ENCODE results near the gene FBXL7.

FBXL7 gene

GRCh38 chr5:15611008-15611407, 111.0 kb downstream of the FBXL7 start:
- TF ChIP-seq TEAD4 (IDR thresholded peaks at IDR 0.05): no peak
- TF ChIP-seq ZBTB7A (IDR thresholded peaks at IDR 0.05; ENCODE audit: low read depth): no peak
- TF ChIP-seq TAF1 (IDR thresholded peaks at IDR 0.05; ENCODE audit: low read depth): no peak
- TF ChIP-seq, protein P1, sequence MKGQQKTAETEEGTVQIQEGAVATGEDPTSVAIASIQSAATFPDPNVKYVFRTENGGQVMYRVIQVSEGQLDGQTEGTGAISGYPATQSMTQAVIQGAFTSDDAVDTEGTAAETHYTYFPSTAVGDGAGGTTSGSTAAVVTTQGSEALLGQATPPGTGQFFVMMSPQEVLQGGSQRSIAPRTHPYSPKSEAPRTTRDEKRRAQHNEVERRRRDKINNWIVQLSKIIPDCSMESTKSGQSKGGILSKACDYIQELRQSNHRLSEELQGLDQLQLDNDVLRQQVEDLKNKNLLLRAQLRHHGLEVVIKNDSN (IDR thresholded peaks at IDR 0.05): no peak
- no peak for TF ChIP-seq FOXM1 (IDR thresholded peaks at IDR 0.05; ENCODE audit: borderline replicate concordance, low read depth)
- TF ChIP-seq YY1 (IDR thresholded peaks at IDR 0.05; ENCODE audit: low read depth): no peak
- TF ChIP-seq EP300 (IDR thresholded peaks at IDR 0.05; ENCODE audit: borderline replicate concordance): no peak
- no peak for TF ChIP-seq TCF12 (IDR thresholded peaks at IDR 0.05; ENCODE audit: low read depth)
- no peak for TF ChIP-seq NFIC (IDR thresholded peaks at IDR 0.05)
- TF ChIP-seq, protein P2, sequence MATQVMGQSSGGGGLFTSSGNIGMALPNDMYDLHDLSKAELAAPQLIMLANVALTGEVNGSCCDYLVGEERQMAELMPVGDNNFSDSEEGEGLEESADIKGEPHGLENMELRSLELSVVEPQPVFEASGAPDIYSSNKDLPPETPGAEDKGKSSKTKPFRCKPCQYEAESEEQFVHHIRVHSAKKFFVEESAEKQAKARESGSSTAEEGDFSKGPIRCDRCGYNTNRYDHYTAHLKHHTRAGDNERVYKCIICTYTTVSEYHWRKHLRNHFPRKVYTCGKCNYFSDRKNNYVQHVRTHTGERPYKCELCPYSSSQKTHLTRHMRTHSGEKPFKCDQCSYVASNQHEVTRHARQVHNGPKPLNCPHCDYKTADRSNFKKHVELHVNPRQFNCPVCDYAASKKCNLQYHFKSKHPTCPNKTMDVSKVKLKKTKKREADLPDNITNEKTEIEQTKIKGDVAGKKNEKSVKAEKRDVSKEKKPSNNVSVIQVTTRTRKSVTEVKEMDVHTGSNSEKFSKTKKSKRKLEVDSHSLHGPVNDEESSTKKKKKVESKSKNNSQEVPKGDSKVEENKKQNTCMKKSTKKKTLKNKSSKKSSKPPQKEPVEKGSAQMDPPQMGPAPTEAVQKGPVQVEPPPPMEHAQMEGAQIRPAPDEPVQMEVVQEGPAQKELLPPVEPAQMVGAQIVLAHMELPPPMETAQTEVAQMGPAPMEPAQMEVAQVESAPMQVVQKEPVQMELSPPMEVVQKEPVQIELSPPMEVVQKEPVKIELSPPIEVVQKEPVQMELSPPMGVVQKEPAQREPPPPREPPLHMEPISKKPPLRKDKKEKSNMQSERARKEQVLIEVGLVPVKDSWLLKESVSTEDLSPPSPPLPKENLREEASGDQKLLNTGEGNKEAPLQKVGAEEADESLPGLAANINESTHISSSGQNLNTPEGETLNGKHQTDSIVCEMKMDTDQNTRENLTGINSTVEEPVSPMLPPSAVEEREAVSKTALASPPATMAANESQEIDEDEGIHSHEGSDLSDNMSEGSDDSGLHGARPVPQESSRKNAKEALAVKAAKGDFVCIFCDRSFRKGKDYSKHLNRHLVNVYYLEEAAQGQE (IDR thresholded peaks at IDR 0.05; ENCODE audit: low read depth): no peak

GRCh38 chr5:15612915-15613635, 113.1 kb downstream of the FBXL7 start:
- TF ChIP-seq TAF1 (IDR thresholded peaks at IDR 0.05; ENCODE audit: low read depth) (no peak), EGR1 (IDR thresholded peaks at IDR 0.05) (no peak), EP300 (IDR thresholded peaks at IDR 0.05; ENCODE audit: borderline replicate concordance) (no peak), ZBTB7A (IDR thresholded peaks at IDR 0.05; ENCODE audit: low read depth) (no peak), CEBPB (IDR thresholded peaks at IDR 0.05) (no peak)
- TF ChIP-seq, protein P2 (IDR thresholded peaks at IDR 0.05; ENCODE audit: low read depth): no peak

DNA sequence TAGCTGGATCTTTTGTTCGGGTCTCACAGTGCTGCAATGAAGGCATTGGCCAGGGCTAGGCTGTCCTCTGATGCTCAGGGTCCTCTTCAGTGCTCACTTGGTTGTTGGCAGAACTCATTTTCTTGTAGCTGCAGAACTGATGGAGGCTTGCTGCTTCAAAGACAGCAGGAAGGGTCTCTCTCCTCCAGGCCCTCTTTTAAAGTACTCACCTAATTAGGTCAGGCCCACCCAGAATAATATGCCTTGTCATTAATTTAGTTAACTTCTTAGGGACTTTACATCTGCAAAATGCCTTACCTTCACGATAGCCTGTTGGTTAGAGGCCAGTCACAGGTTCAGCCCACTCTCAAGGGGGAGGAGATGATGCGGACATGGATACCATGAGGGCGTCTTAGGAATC, 114.7 kb downstream of the FBXL7 start:
- TF ChIP-seq EGR1 (IDR thresholded peaks at IDR 0.05) (no peak), RAD21 (IDR thresholded peaks at IDR 0.05; ENCODE audit: low read depth) (no peak), TCF12 (IDR thresholded peaks at IDR 0.05; ENCODE audit: low read depth) (no peak), ZBTB7A (IDR thresholded peaks at IDR 0.05; ENCODE audit: low read depth) (no peak), CREB1 (IDR thresholded peaks at IDR 0.05; ENCODE audit: low read depth) (no peak)

DNA sequence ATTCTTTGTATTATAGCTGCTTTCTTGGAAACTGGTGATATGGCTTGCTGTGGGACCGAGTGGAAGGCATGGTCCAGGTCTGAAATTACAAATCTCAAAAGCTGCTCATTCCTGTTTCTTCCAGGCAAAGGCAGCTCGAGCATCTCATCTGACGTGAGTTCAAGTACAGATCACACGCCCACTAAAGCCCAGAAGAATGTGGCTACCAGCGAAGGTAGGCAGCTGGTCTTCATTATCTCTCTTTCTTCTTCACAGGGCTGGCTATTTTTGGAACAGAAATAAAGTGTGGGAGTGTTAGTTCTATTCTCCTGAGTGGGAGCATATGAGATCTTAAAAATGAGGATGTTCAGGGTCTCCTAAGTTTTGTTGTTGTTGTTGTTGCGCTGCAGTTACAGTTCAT, 115.9 kb downstream of the FBXL7 start:
- no peak for TF ChIP-seq TCF12 (IDR thresholded peaks at IDR 0.05; ENCODE audit: low read depth)
- no peak for TF ChIP-seq EP300 (IDR thresholded peaks at IDR 0.05; ENCODE audit: borderline replicate concordance)
- TF ChIP-seq FOXM1 (IDR thresholded peaks at IDR 0.05; ENCODE audit: borderline replicate concordance, low read depth): no peak
- TF ChIP-seq NFIC (IDR thresholded peaks at IDR 0.05): no peak
- TF ChIP-seq MAX (IDR thresholded peaks at IDR 0.05): no peak
- TF ChIP-seq YY1 (IDR thresholded peaks at IDR 0.05; ENCODE audit: low read depth): no peak
- TF ChIP-seq TAF1 (IDR thresholded peaks at IDR 0.05; ENCODE audit: low read depth): no peak
- TF ChIP-seq TEAD4 (IDR thresholded peaks at IDR 0.05): no peak
- TF ChIP-seq, protein P1 (IDR thresholded peaks at IDR 0.05): no peak

DNA sequence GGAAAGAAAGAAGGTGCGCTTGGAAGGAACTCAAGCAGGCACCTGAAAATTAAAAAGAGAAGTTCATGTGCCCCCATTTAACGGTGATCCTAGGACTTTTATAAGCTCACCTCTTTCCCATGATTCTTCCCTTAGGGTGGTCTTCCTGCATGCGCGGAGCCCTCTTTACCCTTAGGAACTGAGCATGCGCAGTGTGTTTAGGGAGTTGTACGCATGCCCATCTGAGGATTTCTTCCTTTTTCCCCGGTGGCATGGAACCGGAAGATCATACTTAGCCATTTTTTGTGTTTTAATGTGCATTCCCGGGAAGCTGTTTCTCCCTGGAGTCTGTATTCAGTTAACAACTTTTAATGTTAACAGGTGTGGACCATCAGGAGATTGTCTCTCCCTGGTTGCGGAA, 119.0 kb downstream of the FBXL7 start:
- TF ChIP-seq, protein P1 (IDR thresholded peaks at IDR 0.05): no peak
- TF ChIP-seq TCF12 (IDR thresholded peaks at IDR 0.05; ENCODE audit: low read depth) (no peak), MAX (IDR thresholded peaks at IDR 0.05) (no peak), TAF1 (IDR thresholded peaks at IDR 0.05; ENCODE audit: low read depth) (no peak), EP300 (IDR thresholded peaks at IDR 0.05; ENCODE audit: borderline replicate concordance) (no peak), YY1 (IDR thresholded peaks at IDR 0.05; ENCODE audit: low read depth) (no peak), FOXM1 (IDR thresholded peaks at IDR 0.05; ENCODE audit: borderline replicate concordance, low read depth) (no peak), CEBPB (IDR thresholded peaks at IDR 0.05) (no peak), RAD21 (IDR thresholded peaks at IDR 0.05; ENCODE audit: low read depth) (no peak), NFIC (IDR thresholded peaks at IDR 0.05) (no peak), CREB1 (IDR thresholded peaks at IDR 0.05; ENCODE audit: low read depth) (no peak), TEAD4 (IDR thresholded peaks at IDR 0.05) (no peak), EGR1 (IDR thresholded peaks at IDR 0.05) (no peak), ZBTB7A (IDR thresholded peaks at IDR 0.05; ENCODE audit: low read depth) (no peak)
- TF ChIP-seq, protein P2 (IDR thresholded peaks at IDR 0.05; ENCODE audit: low read depth): no peak

Measured in Ishikawa (cell line).